Activated naive CD8-positive, alpha-beta T cell treated with anti-CD3 and anti-CD28 coated beads, Interleukin-2, amount 10 ng/mL, durations not matched to agents 7 days and 5 days (primary cell): ENCODE data around the gene NALCN. TPM values are rescaled to one million over a fixed set of nuclear protein-coding genes. Genes with fewer than 3 reads are reported as not detected.

Experiments used
- ATAC-seq: fragments of 150-1000 bp; cut with Tn5 transposase; one replicate; pipeline ENCODE4 v1.10.0; 2021; ENCODE audit warnings: low read depth, moderate library complexity
- POLR2A ChIA-PET: fragments of 350-600 bp; sonication (Branson Sonifier 250); formaldehyde crosslinking; loops from one replicate; lab custom pipeline; 2021; ENCODE audit warnings: antibody characterized with exemption; lab: Charles Lee
- DNase-seq: peaks from one replicate; pipeline ENCODE4 v3.0.0; 2021
- H3K27ac Mint-ChIP-seq: one replicate; pipeline ENCODE4 v1.8.0; 2022; ENCODE audit warnings: mild to moderate bottlenecking, mixed read lengths
- H3K27me3 Mint-ChIP-seq: one replicate; pipeline ENCODE4 v1.8.0; 2022; ENCODE audit warnings: mild to moderate bottlenecking, moderate library complexity, mixed read lengths
- H3K36me3 Mint-ChIP-seq: one replicate; pipeline ENCODE4 v1.8.0; 2021; ENCODE audit warnings: mild to moderate bottlenecking, mixed read lengths
- H3K4me1 Mint-ChIP-seq: one replicate; pipeline ENCODE4 v1.8.0; 2021; ENCODE audit warnings: mixed read lengths
- H3K4me3 Mint-ChIP-seq: one replicate; pipeline ENCODE4 v1.8.0; 2022; ENCODE audit warnings: mild to moderate bottlenecking, moderate library complexity, mixed read lengths
- H3K9me3 Mint-ChIP-seq: one replicate; pipeline ENCODE4 v1.8.0; 2021; ENCODE audit warnings: mixed read lengths
- total RNA-seq, 2 experiments: library from RNA; stranded (reverse); gene quantifications; one replicate each; pipeline ENCODE4 v1.2.3, GENCODE V29; 2021

The NALCN gene
- total RNA-seq, 2 experiments from 2014 or later, result not detected

DNA sequence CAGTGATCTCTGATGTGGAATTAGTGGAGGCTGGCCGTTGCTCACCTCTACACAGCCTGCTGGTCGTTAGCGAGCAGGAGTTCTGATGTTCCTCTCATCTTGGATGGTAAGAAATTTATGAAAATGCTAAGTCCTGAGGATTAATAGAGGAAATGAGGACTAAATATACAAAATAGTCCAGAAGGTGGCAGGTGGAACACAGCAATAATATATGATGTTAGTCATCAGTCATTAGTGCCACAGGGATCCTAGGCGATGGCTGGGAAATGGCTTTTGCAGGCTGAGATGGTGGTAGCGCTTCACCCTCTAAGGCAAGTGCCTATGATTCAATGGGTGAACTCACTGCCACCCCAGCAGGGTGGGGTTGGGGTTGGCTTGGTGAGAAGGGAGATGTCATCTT lies 403.1 kb downstream of the NALCN start:
- Mint-ChIP-seq H3K4me1 (no peaks in the 10 kb centered on the region), H3K27me3 (peaks cover 12% of the 10 kb centered on the region), H3K27ac (no peak overlapping the region), H3K4me3 (no peak overlapping the region), H3K9me3 (no peaks in the 10 kb centered on the region), H3K36me3 (no peaks in the 10 kb centered on the region)
- ATAC-seq, result no peak
- no peak for DNase-seq
- POLR2A ChIA-PET, result no interaction called here

- Mint-ChIP-seq H3K4me3 (no peak overlapping the region), H3K27me3 (peaks cover 7% of the 10 kb centered on the region), H3K36me3 (no peaks in the 10 kb centered on the region), H3K27ac (no peak overlapping the region), H3K9me3 (no peaks in the 10 kb centered on the region), H3K4me1 (no peaks in the 10 kb centered on the region)
- POLR2A ChIA-PET, result no interaction called here
- DNase-seq (no peak), ATAC-seq (no peak)
Observed at GRCh38 chr13:101010100-101010499, 406.2 kb downstream of the NALCN start.

DNA sequence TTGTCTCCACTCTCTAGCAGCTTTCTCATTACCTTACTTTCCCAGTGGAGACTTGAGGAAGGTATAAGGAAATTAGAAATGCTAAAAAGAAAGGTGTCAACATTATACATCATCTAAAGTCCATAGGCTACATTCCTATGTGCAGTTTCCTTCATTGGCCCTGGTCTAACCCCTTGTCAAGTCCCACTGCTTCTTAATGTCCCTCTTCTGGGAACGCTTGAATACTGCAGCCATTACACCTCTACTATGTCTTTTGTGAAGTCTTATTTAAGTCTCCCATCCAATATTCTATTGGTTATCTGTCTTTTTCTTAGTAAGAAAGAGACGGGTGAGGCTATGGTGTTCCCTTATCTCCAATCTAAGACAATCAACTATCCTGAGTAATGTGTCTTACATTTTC lies 409.1 kb downstream of the NALCN start:
- POLR2A ChIA-PET, result no interaction called here
- Mint-ChIP-seq H3K36me3 (no peaks in the 10 kb centered on the region), H3K4me3 (no peak overlapping the region), H3K9me3 (no peaks in the 10 kb centered on the region), H3K27me3 (peaks cover 7% of the 10 kb centered on the region), H3K27ac (no peak overlapping the region), H3K4me1 (no peaks in the 10 kb centered on the region)
- ATAC-seq (no peak), DNase-seq (no peak)

Other genes with a start within 250 kb of the NALCN start
- gene ITGBL1, start 36.2 kb upstream of the NALCN start, total RNA-seq, result not detected